Measurements from ENCODE around the gene HMX1. TPM values are rescaled to one million over a fixed set of nuclear protein-coding genes. Genes with fewer than 3 reads are reported as not detected.

The HMX1 gene
- not detected for total RNA-seq
- not detected for polyA plus RNA-seq

GRCh38 chr4:8871417-8872401 lies at the start of gene HMX1:
HMX1 (minus strand) TSS chr4:8871839; CDS start chr4:8871614, 225 bp downstream.
- H3K36me3 Mint-ChIP-seq: no peaks in the 10 kb centered on the region
- H3K4me3 Mint-ChIP-seq: no peak within 1 kb of the TSS
- no peaks in the 10 kb centered on the region for H3K27me3 ChIP-seq (ENCODE audit: insufficient read depth, low read length, poor library complexity, severe bottlenecking)
- no peak within 1 kb of the TSS for H3K27ac Mint-ChIP-seq
- H3K4me3 ChIP-seq (ENCODE audit: low read length): no peak within 1 kb of the TSS
- no peaks in the 10 kb centered on the region for H3K9me3 ChIP-seq (ENCODE audit: low read length)
- H3K27ac ChIP-seq (ENCODE audit: low read depth, low read length): no peak within 1 kb of the TSS
- peaks cover 0 to 5% (median 3%) of the 10 kb centered on the region in 3 donors for H3K4me1 Mint-ChIP-seq
- H3K36me3 ChIP-seq (ENCODE audit: insufficient read depth, low read length): no peaks in the 10 kb centered on the region
- DNase-seq: no peak
- ChIA-PET CTCF (no interaction called here), POLR2A (no interaction called here)
- H3K9me3 Mint-ChIP-seq: peaks cover 0 to 3% (median 0%) of the 10 kb centered on the region in 5 donors
- H3K27me3 Mint-ChIP-seq: peaks cover 43 to 58% of the 10 kb centered on the region in 2 donors
- no peaks in the 10 kb centered on the region for H3K4me1 ChIP-seq (ENCODE audit: insufficient read depth, low read length)

- peaks cover 3% of the 10 kb centered on the region for H3K4me1 ChIP-seq (ENCODE audit: insufficient read depth, low read length)
- DNase-seq: no peak
- no peak overlapping the region for H3K27ac ChIP-seq (ENCODE audit: low read depth, low read length)
- H3K27me3 ChIP-seq (ENCODE audit: insufficient read depth, low read length, poor library complexity, severe bottlenecking): no peaks in the 10 kb centered on the region
- POLR2A ChIA-PET: no interaction called here
- H3K27ac Mint-ChIP-seq: no peak overlapping the region
- no peaks in the 10 kb centered on the region for H3K36me3 ChIP-seq (ENCODE audit: insufficient read depth, low read length)
- no peaks in the 10 kb centered on the region for H3K9me3 ChIP-seq (ENCODE audit: low read length)
- peaks cover 3 to 11% of the 10 kb centered on the region in 2 donors for H3K27me3 Mint-ChIP-seq
- no peaks in the 10 kb centered on the region for H3K4me1 Mint-ChIP-seq
- peaks cover 8 to 15% (median 9%) of the 10 kb centered on the region in 5 donors for H3K9me3 Mint-ChIP-seq
- CTCF ChIA-PET: no interaction called here
- no peak overlapping the region for H3K4me3 ChIP-seq (ENCODE audit: low read length)
- H3K4me3 Mint-ChIP-seq: no peak overlapping the region
- H3K36me3 Mint-ChIP-seq: no peaks in the 10 kb centered on the region
These were observed 49.3 kb upstream of the HMX1 start for GRCh38 chr4:8920969-8921368.

GRCh38 chr4:8920289-8920965 lies 48.8 kb upstream of the HMX1 start:
- no peaks in the 10 kb centered on the region for H3K27me3 ChIP-seq (ENCODE audit: insufficient read depth, low read length, poor library complexity, severe bottlenecking)
- ChIA-PET POLR2A (no interaction called here), CTCF (no interaction called here)
- no peak overlapping the region for H3K4me3 ChIP-seq (ENCODE audit: low read length)
- peaks cover 8 to 15% (median 9%) of the 10 kb centered on the region in 5 donors for H3K9me3 Mint-ChIP-seq
- DNase-seq: no peak
- H3K36me3 Mint-ChIP-seq: no peaks in the 10 kb centered on the region
- H3K27ac ChIP-seq (ENCODE audit: low read depth, low read length): no peak overlapping the region
- peaks cover 3 to 11% of the 10 kb centered on the region in 2 donors for H3K27me3 Mint-ChIP-seq
- H3K4me1 Mint-ChIP-seq: no peaks in the 10 kb centered on the region
- no peak overlapping the region for H3K4me3 Mint-ChIP-seq
- no peak overlapping the region for H3K27ac Mint-ChIP-seq
- peaks cover 3% of the 10 kb centered on the region for H3K4me1 ChIP-seq (ENCODE audit: insufficient read depth, low read length)
- H3K36me3 ChIP-seq (ENCODE audit: insufficient read depth, low read length): no peaks in the 10 kb centered on the region
- no peaks in the 10 kb centered on the region for H3K9me3 ChIP-seq (ENCODE audit: low read length)

- H3K27ac ChIP-seq (ENCODE audit: low read depth, low read length): no peak overlapping the region
- no peaks in the 10 kb centered on the region for H3K36me3 ChIP-seq (ENCODE audit: insufficient read depth, low read length)
- no peak overlapping the region for H3K4me3 ChIP-seq (ENCODE audit: low read length)
- ChIA-PET CTCF (no interaction called here), POLR2A (no interaction called here)
- Mint-ChIP-seq H3K4me1 (no peaks in the 10 kb centered on the region), H3K27ac (no peak overlapping the region), H3K36me3 (no peaks in the 10 kb centered on the region), H3K4me3 (no peak overlapping the region), H3K27me3 (peaks cover 3 to 8% of the 10 kb centered on the region in 2 donors), H3K9me3 (peaks cover 6 to 15% (median 9%) of the 10 kb centered on the region in 5 donors)
- no peaks in the 10 kb centered on the region for H3K27me3 ChIP-seq (ENCODE audit: insufficient read depth, low read length, poor library complexity, severe bottlenecking)
- peaks cover 3% of the 10 kb centered on the region for H3K4me1 ChIP-seq (ENCODE audit: insufficient read depth, low read length)
- DNase-seq: no peak
- no peaks in the 10 kb centered on the region for H3K9me3 ChIP-seq (ENCODE audit: low read length)
These were observed 48.1 kb upstream of the HMX1 start for GRCh38 chr4:8919651-8920288.

GRCh38 chr4:8917868-8918783 lies 46.5 kb upstream of the HMX1 start:
- Mint-ChIP-seq H3K27me3 (peaks cover 3 to 8% of the 10 kb centered on the region in 2 donors), H3K36me3 (no peaks in the 10 kb centered on the region), H3K4me1 (no peaks in the 10 kb centered on the region), H3K9me3 (peaks cover 3 to 6% (median 4%) of the 10 kb centered on the region in 5 donors), H3K27ac (peak overlapping the region in 1 of 8 donors; percentile 29), H3K4me3 (no peak overlapping the region)
- Histone ChIP-seq H3K4me3 (ENCODE audit: low read length) (no peak overlapping the region), H3K4me1 (ENCODE audit: insufficient read depth, low read length) (peaks cover 3% of the 10 kb centered on the region), H3K36me3 (ENCODE audit: insufficient read depth, low read length) (no peaks in the 10 kb centered on the region), H3K9me3 (ENCODE audit: low read length) (no peaks in the 10 kb centered on the region), H3K27ac (ENCODE audit: low read depth, low read length) (no peak overlapping the region), H3K27me3 (ENCODE audit: insufficient read depth, low read length, poor library complexity, severe bottlenecking) (no peaks in the 10 kb centered on the region)
- peak; percentile 15 to 57 (median 39) for DNase-seq
- ChIA-PET CTCF (interaction anchor here (0.6 kb wide), 2 partner anchors 9 to 452 kb away, joined by 3 read pairs; no protein-coding TSS in a partner anchor), POLR2A (no interaction called here)

GRCh38 chr4:8917321-8917811 lies 45.7 kb upstream of the HMX1 start:
- POLR2A ChIA-PET: no interaction called here
- no peak overlapping the region for H3K27ac ChIP-seq (ENCODE audit: low read depth, low read length)
- CTCF ChIA-PET: no interaction called here
- DNase-seq: no peak
- Mint-ChIP-seq H3K4me3 (no peak overlapping the region), H3K36me3 (no peaks in the 10 kb centered on the region), H3K4me1 (no peaks in the 10 kb centered on the region), H3K27ac (no peak overlapping the region), H3K27me3 (peaks cover 3 to 8% of the 10 kb centered on the region in 2 donors), H3K9me3 (peaks cover 0 to 6% (median 0%) of the 10 kb centered on the region in 5 donors)
- peaks cover 3% of the 10 kb centered on the region for H3K4me1 ChIP-seq (ENCODE audit: insufficient read depth, low read length)
- no peaks in the 10 kb centered on the region for H3K9me3 ChIP-seq (ENCODE audit: low read length)
- no peaks in the 10 kb centered on the region for H3K27me3 ChIP-seq (ENCODE audit: insufficient read depth, low read length, poor library complexity, severe bottlenecking)
- H3K4me3 ChIP-seq (ENCODE audit: low read length): no peak overlapping the region
- no peaks in the 10 kb centered on the region for H3K36me3 ChIP-seq (ENCODE audit: insufficient read depth, low read length)

- Mint-ChIP-seq H3K9me3 (peaks cover 0 to 4% (median 0%) of the 10 kb centered on the region in 5 donors), H3K27ac (no peak overlapping the region), H3K27me3 (peaks cover 3 to 8% of the 10 kb centered on the region in 2 donors), H3K4me1 (no peaks in the 10 kb centered on the region), H3K36me3 (no peaks in the 10 kb centered on the region), H3K4me3 (no peak overlapping the region)
- H3K27me3 ChIP-seq (ENCODE audit: insufficient read depth, low read length, poor library complexity, severe bottlenecking): no peaks in the 10 kb centered on the region
- DNase-seq: peak in 1 of 5 donors; percentile 27
- no peaks in the 10 kb centered on the region for H3K36me3 ChIP-seq (ENCODE audit: insufficient read depth, low read length)
- ChIA-PET POLR2A (no interaction called here), CTCF (no interaction called here)
- H3K4me1 ChIP-seq (ENCODE audit: insufficient read depth, low read length): peaks cover 3% of the 10 kb centered on the region
- no peaks in the 10 kb centered on the region for H3K9me3 ChIP-seq (ENCODE audit: low read length)
- no peak overlapping the region for H3K4me3 ChIP-seq (ENCODE audit: low read length)
- H3K27ac ChIP-seq (ENCODE audit: low read depth, low read length): no peak overlapping the region
These were observed 45.3 kb upstream of the HMX1 start for GRCh38 chr4:8916906-8917305.

Data from CD8-positive, alpha-beta memory T cell (primary cell).